ENCODE measurements around the gene ZNF484. TPM values are rescaled to one million over a fixed set of nuclear protein-coding genes. Genes with fewer than 3 reads are reported as not detected.
"Not testable (repeated sequence)": the region's sequence is repeated elsewhere in the genome, so short reads cannot be mapped to it uniquely, and the experiment has no call there.

The ZNF484 gene
- polyA plus RNA-seq, 3 donors = 1.1 to 2.7 (median 1.8) TPM

GRCh38 chr9:92894711-92895362, 17.0 kb upstream of the ZNF484 start:
- Histone ChIP-seq H2AFZ (ENCODE audit: insufficient read depth, low read depth, low read length, poor library complexity, severe bottlenecking) (no peak overlapping the region), H4K20me1 (ENCODE audit: insufficient read depth, low read length) (no peaks in the 10 kb centered on the region), H3K9ac (ENCODE audit: insufficient read depth, low read length, poor library complexity, severe bottlenecking) (no peak overlapping the region), H3K36me3 (replicated peaks in 1 of 2; ENCODE audit: control insufficient read depth in 1 of 2, insufficient read depth in 2 of 2, low read length in 2 of 2) (no peaks in the 10 kb centered on the region), H3K4me1 (ENCODE audit: control insufficient read depth in 1 of 2, insufficient read depth in 2 of 2, low read length in 2 of 2) (no peaks in the 10 kb centered on the region), H3K9me3 (replicated peaks in 1 of 2; ENCODE audit: control insufficient read depth in 1 of 2, insufficient read depth in 1 of 2, low read length in 2 of 2) (no peaks in the 10 kb centered on the region), H3K4me3 (replicated peaks in 1 of 3; ENCODE audit: low read depth in 2 of 3, low read length in 3 of 3) (no peak overlapping the region), H3K4me2 (replicated peaks; ENCODE audit: extremely low read depth, low read length, poor library complexity, severe bottlenecking) (no peak overlapping the region), H3K27me3 (ENCODE audit: control insufficient read depth in 2 of 2, insufficient read depth in 2 of 2, low read length in 2 of 2) (no peaks in the 10 kb centered on the region), H3K27ac (ENCODE audit: low read depth in 1 of 2, low read length in 2 of 2) (no peak overlapping the region), H3K79me2 (ENCODE audit: insufficient read depth, low read length) (no peaks in the 10 kb centered on the region)
- TF ChIP-seq CTCF (IDR thresholded peaks at IDR 0.05) = no peak
- WGBS (ENCODE audit: insufficient coverage) = 88% methylated on average over 5 of the region's 6 CpGs
- H3K36me3 Mint-ChIP-seq = no peaks in the 10 kb centered on the region
- H3K27ac Mint-ChIP-seq = no peak overlapping the region
- no peak for DNase-seq
- no peaks in the 10 kb centered on the region for H3K4me1 Mint-ChIP-seq
- intact Hi-C loops (cut with micrococcal nuclease) = no loop called here
- no peak overlapping the region for H3K4me3 Mint-ChIP-seq
- H3K9me3 Mint-ChIP-seq = peaks cover 0 to 4% (median 0%) of the 10 kb centered on the region in 7 donors
- peaks cover 0 to 3% (median 2%) of the 10 kb centered on the region in 3 donors for H3K27me3 Mint-ChIP-seq (ENCODE audit: low read depth in 3 of 3)

- H4K20me1 ChIP-seq (ENCODE audit: insufficient read depth, low read length); H3K9me3 ChIP-seq (replicated peaks in 1 of 2; ENCODE audit: control insufficient read depth in 1 of 2, insufficient read depth in 1 of 2, low read length in 2 of 2); H3K4me2 ChIP-seq (replicated peaks; ENCODE audit: extremely low read depth, low read length, poor library complexity, severe bottlenecking); H3K79me2 ChIP-seq (ENCODE audit: insufficient read depth, low read length); H2AFZ ChIP-seq (ENCODE audit: insufficient read depth, low read depth, low read length, poor library complexity, severe bottlenecking); H3K9ac ChIP-seq (ENCODE audit: insufficient read depth, low read length, poor library complexity, severe bottlenecking); H3K36me3 Mint-ChIP-seq; intact Hi-C loops (cut with micrococcal nuclease); H3K27ac ChIP-seq (ENCODE audit: low read depth in 1 of 2, low read length in 2 of 2); H3K27me3 Mint-ChIP-seq (ENCODE audit: low read depth in 3 of 3); DNase-seq; H3K4me3 Mint-ChIP-seq; H3K4me1 Mint-ChIP-seq; H3K4me1 ChIP-seq (ENCODE audit: control insufficient read depth in 1 of 2, insufficient read depth in 2 of 2, low read length in 2 of 2); H3K9me3 Mint-ChIP-seq; H3K4me3 ChIP-seq (replicated peaks in 1 of 3; ENCODE audit: low read depth in 2 of 3, low read length in 3 of 3); H3K27me3 ChIP-seq (ENCODE audit: control insufficient read depth in 2 of 2, insufficient read depth in 2 of 2, low read length in 2 of 2); H3K36me3 ChIP-seq (replicated peaks in 1 of 2; ENCODE audit: control insufficient read depth in 1 of 2, insufficient read depth in 2 of 2, low read length in 2 of 2); H3K27ac Mint-ChIP-seq: not testable (repeated sequence)
- WGBS (ENCODE audit: insufficient coverage) = 93% methylated on average over 4 of the region's 6 CpGs
Measured at GRCh38 chr9:92893916-92894610, 16.2 kb upstream of the ZNF484 start.

- H3K4me1 Mint-ChIP-seq; H3K9me3 Mint-ChIP-seq; H3K9me3 ChIP-seq (replicated peaks in 1 of 2; ENCODE audit: control insufficient read depth in 1 of 2, insufficient read depth in 1 of 2, low read length in 2 of 2); H3K4me2 ChIP-seq (replicated peaks; ENCODE audit: extremely low read depth, low read length, poor library complexity, severe bottlenecking); H2AFZ ChIP-seq (ENCODE audit: insufficient read depth, low read depth, low read length, poor library complexity, severe bottlenecking); intact Hi-C loops (cut with micrococcal nuclease); H3K27ac Mint-ChIP-seq; H4K20me1 ChIP-seq (ENCODE audit: insufficient read depth, low read length); H3K4me1 ChIP-seq (ENCODE audit: control insufficient read depth in 1 of 2, insufficient read depth in 2 of 2, low read length in 2 of 2); H3K4me3 Mint-ChIP-seq; H3K27ac ChIP-seq (ENCODE audit: low read depth in 1 of 2, low read length in 2 of 2); H3K9ac ChIP-seq (ENCODE audit: insufficient read depth, low read length, poor library complexity, severe bottlenecking); H3K79me2 ChIP-seq (ENCODE audit: insufficient read depth, low read length); H3K36me3 Mint-ChIP-seq; H3K4me3 ChIP-seq (replicated peaks in 1 of 3; ENCODE audit: low read depth in 2 of 3, low read length in 3 of 3); H3K27me3 ChIP-seq (ENCODE audit: control insufficient read depth in 2 of 2, insufficient read depth in 2 of 2, low read length in 2 of 2); DNase-seq; H3K36me3 ChIP-seq (replicated peaks in 1 of 2; ENCODE audit: control insufficient read depth in 1 of 2, insufficient read depth in 2 of 2, low read length in 2 of 2): not testable (repeated sequence)
- WGBS (ENCODE audit: insufficient coverage) = 100% methylated on average over 1 of the region's 4 CpGs
- peaks cover 14 to 20% (median 15%) of the 10 kb centered on the region in 3 donors for H3K27me3 Mint-ChIP-seq (ENCODE audit: low read depth in 3 of 3)
Measured at GRCh38 chr9:92892276-92892675, 14.4 kb upstream of the ZNF484 start.

Data from CD14-positive monocyte (primary cell).